ENCODE measurements around the gene ZC3H12A.
A peak's percentile ranks its signal among the peaks of the same experiment; 100 is the strongest.

ZC3H12A gene

GRCh38 chr1:37455516-37455915 is 18.9 kb upstream of the ZC3H12A start:
- no peak for DNase-seq (ENCODE audit: low spot score)

- DNase-seq (ENCODE audit: low spot score), result no peak
Observed at GRCh38 chr1:37456614-37457013, 17.8 kb upstream of the ZC3H12A start.

DNA sequence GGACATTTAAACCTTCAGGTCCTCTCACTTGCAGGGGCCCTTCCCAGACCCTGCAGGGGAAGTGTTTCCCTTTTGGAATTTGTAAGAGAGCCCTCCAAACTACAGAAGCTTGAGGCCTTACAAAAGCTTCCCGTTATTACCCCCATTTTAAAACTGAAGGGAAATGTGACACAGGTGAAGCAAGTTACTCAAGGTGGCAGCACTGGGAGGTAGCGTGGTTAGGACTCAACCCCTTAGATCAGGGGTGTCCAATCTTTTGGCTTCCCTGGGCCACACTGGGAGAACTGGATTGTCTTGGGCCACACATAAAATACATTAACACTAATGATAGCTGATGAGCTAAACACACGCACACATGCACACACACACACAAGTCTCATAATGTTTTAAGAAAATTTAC is 15.8 kb upstream of the ZC3H12A start:
- DNase-seq (ENCODE audit: low spot score), result no peak

GRCh38 chr1:37461698-37462436 is 12.5 kb upstream of the ZC3H12A start:
- DNase-seq (ENCODE audit: low spot score), result no peak

GRCh38 chr1:37464443-37464842 is 9.9 kb upstream of the ZC3H12A start:
- no peak for DNase-seq (ENCODE audit: low spot score)

DNA sequence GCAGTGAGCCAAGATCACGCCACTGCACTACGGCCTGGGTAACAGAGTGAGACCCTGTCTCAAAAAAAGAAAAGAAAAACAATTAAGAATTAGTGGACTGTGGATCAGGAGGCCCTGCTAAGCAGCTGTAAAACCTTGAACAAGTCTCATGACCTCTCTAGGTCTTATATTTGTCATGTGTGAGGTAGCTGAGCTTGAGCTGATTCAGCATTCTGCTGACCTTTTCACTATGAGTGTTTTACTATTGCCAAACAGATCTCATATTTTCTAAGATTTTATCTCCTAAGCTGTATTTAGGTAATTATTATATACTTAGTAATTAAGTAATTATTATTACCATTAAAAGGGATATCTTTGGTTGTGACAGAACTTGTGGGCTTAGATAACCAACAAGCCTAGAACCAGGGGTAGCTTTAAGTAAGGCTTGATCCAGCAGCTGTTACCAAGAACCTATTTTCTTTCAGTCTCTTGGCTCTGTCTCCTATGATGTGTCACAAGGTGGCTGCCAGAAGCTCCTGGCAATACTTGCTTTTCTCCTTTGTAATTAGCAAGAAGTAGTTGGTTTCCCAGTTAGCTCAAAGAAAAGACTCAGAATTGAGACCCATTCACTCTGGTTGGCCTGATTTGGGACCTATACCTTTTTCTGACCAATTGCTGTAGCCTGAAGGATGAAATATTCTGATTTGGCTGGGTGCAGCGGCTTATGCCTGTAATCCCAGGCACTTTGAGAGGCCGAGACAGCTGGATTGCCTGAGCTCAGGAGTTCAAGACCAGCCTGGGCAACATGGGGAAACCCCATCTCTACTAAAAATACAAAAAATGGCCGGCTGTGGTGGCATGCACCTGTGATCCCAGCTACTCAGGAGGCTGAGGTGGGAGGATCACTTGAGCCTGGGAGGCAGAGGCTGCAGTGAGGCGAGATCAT is 8.5 kb upstream of the ZC3H12A start:
- DNase-seq (ENCODE audit: low spot score), result no peak

DNA sequence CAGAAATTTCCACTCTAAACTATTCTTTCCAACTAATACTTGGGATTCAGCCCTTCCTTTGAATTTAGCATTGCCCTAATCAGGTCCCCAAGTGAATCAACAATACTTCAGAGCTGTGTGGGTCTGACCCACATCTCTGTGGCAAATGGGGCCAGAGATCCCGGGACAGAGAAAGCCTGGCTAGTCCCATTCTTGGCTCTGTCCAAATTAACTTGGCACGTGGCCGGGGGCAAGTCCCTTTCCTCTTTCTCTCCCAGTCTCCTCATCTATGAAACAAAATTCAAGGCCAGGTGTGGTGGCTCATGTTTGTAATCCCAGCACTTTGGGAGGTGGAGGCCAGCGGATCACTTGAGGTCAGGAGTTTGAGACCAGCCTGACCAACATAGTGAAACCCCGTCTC is 6.3 kb upstream of the ZC3H12A start:
- no peak for DNase-seq (ENCODE audit: low spot score)

GRCh38 chr1:37469386-37469785 is 5.0 kb upstream of the ZC3H12A start:
- no peak for DNase-seq (ENCODE audit: low spot score)

DNA sequence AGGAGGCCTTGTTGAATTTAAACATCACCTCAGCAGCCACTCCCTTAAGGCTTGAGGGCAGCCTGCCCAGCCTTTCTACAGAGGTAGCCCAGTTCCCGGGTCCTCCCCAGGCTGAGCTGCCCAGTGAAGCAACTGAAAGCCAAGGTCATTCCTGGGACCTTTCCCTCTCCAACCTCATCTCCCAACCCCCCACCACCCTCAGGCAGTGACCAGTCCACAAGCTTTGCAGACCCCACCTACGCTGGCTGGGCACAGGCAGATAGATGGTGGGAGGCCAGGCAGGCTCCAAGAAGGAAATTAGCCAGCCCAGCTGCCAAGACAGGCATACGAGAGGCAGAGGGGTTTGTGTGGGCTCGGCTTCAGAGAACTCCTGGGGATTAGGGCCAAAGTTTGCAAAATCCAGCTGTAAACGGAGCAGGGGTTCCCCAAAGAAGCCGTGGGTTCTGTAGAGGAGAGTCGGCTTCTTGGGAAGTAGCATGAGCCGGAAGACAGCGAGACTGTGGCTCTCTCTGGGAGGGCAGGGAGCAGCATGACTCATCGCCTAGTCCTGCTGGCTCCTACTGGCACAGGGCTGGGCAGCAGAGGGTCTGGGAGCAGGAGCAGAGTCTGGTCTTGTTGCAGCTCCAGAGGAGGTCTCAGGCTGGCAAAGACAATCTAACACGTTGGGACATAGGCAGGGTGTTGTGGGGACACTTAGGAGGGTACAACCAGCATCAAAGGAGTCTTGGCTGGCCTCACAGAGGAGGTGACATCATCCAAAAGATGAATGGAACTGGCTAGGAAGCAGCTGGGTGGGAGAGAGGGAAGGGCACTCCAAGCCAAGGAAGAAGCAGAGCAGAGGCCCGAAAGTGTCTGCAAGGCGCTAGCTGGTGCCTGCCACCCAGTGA is 2.8 kb upstream of the ZC3H12A start:
- peak; percentile 82 for DNase-seq (ENCODE audit: low spot score)

DNA sequence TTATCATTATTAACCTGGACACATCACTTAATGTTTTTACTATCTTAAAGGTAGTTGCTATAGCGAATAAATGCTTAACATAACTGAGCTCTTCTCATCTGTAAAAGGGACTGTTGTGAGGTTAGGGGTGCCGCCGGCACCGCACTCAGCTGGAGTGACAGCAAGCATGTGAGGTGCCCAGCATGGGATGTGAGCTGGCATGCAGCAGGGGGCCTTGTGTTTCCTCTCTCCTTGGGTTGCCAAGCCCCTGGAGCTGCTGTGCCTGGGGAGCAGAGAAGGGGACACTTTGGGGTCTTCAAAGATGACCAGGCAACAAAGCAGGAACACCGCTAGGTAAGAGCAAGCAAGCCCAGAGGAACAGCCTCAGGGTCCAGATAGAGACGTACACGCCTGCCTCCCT is 2.1 kb upstream of the ZC3H12A start:
- no peak for DNase-seq (ENCODE audit: low spot score)

GRCh38 chr1:37472994-37473393 is 1.4 kb upstream of the ZC3H12A start:
- DNase-seq (ENCODE audit: low spot score), result no peak

DNA sequence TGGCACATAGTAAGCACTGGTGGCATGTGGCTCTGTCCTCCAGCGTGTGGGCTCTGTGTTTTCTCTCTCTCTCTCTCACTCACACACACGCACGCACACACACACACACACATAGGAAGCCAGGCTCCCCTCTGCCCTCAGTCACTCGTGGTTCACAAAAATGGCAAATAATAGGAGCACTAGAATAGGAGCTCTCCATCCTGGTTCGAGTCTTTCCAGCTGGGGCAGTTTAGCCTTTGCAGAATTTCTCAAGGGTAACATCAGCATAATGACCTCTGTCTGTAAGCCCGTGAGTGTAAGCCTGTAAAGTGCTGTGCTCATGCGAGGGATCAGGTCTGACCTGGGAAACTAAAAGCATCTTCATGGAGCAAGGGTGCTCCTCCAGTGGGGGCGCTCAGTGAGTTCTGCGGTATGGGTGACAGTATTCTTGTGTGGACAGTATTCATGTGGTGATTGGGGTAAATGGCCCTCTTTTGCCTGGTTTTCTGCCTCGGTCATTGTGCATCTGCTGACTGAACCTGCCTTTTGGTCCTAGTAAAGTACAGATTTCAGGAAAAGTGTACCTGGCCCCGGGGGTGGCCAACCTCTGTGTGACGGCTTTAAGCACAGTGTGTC is 842 bp upstream of the ZC3H12A start:
- no peak for DNase-seq (ENCODE audit: low spot score)

DNA sequence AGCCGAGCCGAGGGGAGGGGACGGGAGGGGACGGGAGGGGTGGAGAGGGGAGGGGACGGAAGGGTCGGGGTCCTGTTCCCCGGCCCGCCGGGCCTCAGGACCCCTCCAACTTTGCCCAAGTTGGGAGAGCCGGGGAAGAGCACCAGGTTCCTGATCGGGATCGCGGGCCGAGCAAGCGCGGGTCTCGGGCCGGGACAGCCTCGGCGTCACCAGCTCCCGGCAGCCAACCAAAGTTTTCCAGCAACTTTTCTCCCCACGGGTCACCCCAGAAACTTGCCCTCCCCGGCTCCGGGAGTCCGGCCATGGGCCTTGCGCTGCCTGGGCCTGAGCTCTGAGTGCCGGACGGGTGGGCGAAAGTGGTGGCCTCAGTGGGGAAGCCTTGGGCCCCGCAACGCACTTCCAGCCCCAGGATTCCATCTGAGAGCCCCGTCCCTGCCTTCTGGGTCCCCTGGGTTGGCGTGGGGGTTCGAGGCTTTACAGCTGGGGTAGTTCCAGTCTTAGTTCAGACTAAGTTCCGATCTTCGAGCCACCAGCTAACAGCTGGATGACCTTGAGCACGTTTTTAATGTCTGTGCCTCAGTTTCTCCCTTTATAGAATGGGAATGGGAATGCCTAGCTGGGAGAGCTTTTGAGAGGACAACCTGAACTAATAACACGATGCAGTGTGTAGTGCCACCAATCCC is 458 bp downstream of the ZC3H12A start:
- no peak for DNase-seq (ENCODE audit: low spot score)

- no peak for DNase-seq (ENCODE audit: low spot score)
Observed at GRCh38 chr1:37475380-37476086, 1.2 kb downstream of the ZC3H12A start.

GRCh38 chr1:37476087-37476452 is 1.7 kb downstream of the ZC3H12A start:
- no peak for DNase-seq (ENCODE audit: low spot score)

- DNase-seq (ENCODE audit: low spot score), result no peak
Observed at GRCh38 chr1:37476460-37477197, 2.2 kb downstream of the ZC3H12A start.

DNA sequence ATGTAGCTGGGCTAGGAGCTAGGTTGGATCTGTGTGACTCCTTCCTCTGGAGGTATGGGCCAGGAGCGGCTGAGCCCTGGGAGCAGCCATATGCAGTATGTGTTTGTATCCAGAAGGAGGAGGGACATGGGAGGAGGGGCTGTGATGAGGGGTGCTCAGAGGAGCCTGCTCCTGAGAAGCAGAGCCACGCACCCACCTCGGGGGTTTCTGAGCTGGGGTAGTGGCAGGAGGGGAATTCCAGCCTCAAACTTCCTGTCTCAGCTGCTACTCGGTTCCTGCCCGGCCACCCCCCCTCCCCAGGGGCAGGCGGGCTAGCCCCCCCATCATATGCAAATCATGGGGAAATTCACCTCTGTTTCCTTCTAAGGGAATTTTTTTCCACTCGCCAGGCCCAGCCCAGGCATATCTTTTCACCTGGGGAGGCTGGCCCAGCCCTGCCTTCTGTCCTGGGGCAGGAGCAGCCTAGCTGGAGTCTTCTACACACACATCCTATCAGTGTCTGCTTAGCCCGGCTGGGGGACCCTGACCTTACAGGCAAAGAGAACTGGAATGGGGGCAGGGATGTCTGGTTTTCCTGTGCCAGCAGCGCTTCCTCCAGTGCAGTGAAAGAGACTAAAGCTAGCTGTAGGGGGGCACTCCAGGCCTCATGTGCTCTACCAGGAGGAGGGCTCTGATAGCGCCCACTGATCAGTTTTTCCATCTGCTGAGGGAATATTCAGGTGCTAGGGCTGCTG is 3.0 kb downstream of the ZC3H12A start:
- DNase-seq (ENCODE audit: low spot score), result peak; percentile 58

GRCh38 chr1:37477946-37478345 is 3.6 kb downstream of the ZC3H12A start:
- DNase-seq (ENCODE audit: low spot score), result no peak

DNA sequence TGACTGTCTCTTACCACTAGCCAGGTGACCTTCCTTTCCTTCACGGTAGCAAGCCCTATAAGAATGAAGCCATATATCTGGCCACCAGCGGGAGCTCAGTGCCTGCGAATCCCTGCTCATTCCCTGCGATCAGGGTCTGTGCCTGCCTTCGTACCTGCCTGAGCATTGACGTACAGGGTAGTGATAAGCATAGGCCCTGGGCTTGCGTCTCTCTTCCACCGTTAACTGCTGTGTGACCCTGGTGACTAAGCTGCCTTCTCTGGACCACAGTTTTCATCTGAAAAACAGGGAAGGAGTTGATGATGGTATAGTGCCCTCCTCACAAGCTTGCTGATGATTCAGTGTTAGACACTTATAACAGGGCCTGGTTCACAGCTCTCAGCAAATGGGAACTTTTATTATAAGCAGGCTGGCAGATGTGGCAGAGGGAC is 4.1 kb downstream of the ZC3H12A start:
- no peak for DNase-seq (ENCODE audit: low spot score)

Data from iPS-NIHi11 (cell line).